ENCODE results near the gene SLC38A1.
A peak's percentile ranks its signal among the peaks of the same experiment; 100 is the strongest.

SLC38A1 gene

DNA sequence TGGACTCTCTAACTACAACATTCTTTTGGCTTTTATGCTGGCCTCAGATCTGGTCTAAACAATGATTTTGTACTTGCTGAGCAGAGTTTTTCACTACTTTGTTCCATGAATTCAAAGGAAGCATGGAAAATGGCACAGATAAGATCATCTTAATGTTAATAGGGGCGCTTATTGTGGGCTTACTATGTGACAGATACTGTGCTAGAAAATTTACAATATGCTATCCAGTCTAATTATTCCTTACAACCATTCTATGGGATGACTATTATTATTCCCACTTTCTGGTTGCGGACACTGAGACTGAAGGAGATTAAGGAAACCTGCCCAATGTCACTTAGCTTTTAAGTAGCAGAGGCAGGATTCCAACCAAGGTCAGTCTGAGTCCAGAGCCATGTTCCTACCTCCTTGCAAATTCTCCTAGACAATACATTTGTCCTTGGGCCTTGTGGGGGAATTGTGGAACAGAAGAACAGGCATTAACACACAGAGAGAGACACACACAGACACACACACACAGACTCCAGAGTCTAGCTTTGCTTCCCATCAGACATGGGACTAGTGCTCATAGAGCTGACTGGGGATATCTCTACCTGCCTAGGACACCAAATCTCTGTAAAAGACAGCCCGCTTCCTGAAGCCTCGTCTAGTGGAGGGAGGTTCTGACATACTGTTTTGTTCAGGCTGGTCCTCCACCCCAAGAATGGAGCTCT is 107.7 kb downstream of the SLC38A1 start:
- no peak for FAIRE-seq

DNA sequence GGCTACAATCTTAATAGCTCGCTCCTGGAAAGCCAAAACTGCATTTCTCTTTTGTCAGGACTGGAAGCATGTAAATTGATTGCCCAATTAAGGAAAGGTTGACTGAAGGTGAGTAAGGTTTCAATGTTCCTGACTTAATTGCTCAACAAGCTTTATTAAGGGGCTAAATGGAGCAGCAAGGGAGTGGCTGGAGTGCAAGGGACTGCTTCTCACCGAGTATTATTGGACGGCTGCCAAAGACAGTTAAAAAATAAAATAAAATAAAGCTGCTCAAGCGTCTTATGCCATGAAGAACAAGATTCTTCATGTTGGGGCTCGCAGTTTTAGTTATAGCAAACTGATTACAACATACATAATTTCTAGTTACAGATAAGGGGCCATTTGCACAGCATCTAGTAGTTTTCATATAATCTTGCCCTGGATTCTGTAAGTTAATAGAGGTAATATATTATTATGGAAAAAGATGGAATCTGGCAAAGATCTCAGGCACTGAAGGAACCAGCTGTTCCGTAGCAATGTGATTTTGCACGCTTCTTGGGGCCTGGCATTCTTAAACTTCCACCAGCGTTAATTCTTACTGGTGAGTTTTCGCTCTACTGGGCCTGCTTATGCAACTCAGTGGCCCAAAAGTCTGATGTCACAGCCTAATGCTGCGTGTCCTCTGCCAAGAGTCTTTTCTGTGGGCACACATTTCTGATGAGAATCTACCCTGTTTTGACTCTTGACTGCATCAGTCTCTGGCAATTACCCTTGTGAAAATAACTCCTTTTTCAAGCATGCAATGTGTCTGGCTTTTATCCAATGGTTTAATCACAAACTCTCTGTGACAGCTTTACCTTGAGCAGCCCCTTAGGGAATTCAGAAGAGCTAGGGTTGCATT is 108.5 kb downstream of the SLC38A1 start:
- no peak for FAIRE-seq

DNA sequence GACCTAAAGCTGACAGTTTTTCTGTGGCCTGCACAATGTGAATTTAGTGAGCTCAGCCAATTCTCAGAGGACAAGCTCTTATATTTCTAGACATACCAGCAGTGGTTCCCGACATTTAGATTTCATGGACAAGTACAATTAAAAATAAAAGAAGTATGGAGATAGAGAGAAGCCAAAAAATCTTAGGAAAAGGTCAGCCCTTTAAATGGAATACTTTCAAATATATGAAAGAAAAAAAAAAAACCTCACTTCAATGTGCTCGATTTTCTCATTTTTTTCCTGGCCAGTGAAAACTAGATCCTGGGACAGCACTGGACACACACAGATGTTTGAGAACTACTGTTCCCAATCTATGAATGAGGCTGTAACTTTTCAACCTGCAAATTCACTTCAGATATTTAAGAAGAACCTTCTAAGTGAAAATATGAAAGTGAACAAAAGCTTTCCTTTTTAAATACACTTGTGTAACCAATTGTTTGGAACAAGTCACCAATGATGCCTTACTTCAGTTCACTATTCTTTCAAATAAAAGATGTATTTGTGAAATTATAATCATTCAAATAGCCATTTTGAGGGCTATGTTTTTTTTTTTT is 109.4 kb downstream of the SLC38A1 start:
- FAIRE-seq: no peak

DNA sequence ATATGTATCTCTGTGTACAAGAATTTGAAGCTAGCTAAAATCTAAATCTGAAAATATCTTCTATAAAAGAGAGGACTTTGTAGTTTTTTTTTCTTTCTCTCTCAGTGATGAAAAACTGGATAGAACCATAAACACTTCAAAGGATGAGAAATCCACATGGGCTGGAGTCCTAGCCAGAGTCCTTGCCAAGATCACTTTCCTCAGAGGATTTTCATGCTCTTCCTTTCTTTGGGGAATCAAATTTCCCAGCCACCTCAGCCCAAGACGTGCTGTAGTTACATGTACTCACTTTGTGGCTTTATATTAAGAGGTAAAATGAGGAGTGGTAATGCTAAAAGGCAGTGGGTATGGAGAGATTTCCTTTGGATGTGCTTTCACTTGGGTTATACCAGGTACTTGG is 110.3 kb downstream of the SLC38A1 start:
- no peak for FAIRE-seq

DNA sequence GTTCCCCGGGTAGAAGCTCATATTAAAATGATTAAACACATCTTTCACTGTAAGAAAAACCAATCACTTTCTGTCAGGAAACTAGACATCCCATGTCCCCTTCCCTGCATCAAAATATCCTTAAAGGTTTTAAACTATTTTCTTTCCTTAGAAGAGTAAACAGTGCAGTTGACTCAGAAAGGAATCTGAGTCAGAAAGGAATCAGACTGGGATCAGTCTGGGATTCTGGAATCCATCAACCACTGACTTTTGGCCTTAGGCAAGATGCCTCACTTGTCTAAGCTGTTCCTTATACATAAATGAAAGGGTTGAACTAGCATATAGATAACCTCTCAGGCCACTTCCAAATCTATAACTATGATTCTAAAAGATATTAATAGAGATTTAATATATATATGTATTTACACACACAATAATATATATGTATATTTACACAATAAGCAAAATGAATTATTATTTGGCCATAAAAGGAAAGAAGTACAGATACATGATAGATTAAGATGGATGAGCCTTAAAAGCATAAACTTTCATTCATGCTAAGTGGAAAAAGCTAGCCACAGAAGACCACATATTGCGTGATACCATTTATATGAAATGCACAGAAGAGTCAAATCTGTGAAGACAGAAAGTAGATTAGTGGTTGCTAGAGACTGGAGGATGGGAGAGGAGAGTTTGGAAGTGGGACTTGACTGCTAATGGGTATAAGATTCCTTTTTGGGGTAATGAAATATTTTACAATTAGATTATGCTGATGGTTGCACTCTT is 114.4 kb downstream of the SLC38A1 start:
- no peak for FAIRE-seq

DNA sequence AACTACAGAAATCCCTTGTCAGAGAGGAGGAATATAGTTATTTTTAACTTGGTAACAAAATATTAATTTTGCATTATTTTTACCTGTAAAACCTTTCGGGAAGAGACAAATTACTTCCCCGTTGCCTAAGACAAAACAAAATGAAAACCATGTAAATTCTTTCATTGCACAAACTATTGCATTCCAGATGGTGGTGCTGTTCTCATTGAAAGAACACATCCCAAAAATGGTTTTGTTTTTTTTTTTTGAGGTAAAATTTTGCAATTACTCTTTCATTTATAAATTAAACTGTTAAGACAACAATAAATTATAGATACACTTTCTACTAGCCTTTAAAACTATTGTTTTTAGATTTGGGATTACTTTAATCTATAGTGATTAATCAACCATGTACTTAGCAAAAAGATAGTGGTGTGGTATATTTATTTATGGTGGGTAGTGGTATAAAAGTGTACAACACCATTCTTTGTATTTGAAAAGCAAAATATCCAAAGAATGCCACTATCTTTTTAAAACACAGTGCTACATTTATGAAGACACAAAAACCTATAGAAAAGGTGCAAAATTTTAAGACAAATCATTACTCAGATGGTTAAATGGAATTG is 115.5 kb downstream of the SLC38A1 start:
- peak; percentile 41 for FAIRE-seq

DNA sequence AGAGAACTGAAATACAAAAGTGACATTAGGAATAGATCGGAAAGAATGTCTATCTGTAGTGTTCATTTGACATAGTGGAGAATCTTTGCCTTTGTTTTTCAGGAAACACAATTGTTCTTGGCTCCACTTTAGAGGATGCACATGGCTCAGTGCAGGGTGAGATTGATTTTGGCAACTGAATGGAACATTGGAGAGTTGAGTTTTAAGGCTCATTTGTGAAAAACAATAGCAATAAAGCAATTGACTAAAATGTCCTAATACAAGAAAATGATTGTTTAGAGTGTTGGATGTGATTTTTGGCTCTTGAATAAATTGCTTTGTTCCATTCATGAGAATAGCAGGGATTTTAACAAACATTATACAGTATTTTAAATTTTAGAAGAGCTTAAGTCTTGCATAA is 116.4 kb downstream of the SLC38A1 start:
- FAIRE-seq: no peak

DNA sequence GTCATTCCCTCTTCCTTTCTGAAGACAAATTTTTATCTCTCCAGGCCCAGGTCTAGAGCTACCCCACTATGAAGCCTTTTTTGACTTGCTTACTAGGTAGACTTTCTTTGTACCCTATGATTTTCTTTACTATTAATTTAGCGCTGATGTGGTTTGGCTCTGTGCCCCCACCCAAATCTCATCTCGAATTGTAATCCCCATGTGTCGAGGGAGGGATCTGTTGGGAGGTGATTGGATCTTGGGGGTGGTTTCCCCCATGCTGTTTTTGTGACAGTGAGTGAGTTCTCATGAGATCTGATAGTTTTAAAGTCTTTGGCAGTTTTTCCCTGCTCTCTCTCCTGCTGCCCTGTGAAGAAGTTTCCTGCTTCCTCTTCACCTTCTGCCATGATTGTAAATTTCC is 118.1 kb downstream of the SLC38A1 start:
- no peak for FAIRE-seq

DNA sequence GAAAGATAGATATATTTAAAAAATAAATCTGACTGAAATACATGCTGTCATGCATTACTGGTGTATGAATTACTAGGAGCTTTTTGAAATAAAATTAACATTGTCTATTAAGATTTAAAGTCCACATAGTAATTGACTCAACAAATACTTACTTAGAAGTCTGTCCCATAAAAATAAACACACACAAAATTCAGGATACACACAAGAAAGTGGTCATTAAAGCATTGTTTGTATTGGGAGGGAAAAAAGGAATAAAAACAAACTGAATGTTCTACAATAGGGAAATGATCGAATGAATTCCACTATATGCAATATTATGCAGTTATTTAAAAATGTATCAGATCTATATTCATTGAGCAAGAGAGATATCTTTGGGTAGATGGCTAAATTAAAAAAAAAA is 118.9 kb downstream of the SLC38A1 start:
- FAIRE-seq: no peak

DNA sequence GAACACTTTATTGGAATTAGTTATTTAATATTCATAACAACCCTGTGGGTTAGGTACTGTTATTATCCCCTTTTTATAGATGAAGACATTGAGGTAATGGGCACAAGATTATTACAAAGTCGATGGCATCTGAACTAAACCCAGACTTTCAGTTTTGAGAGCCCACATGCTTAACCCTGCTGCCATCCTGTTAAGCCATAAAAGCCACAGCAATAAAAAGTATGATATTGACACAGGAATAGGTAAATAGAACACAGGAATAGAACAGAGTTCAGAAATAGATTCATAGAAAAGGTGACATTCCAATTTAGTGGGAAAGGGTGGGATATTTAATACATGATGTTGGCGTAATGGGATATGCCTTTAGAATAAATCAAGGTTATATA is 119.8 kb downstream of the SLC38A1 start:
- FAIRE-seq: no peak

DNA sequence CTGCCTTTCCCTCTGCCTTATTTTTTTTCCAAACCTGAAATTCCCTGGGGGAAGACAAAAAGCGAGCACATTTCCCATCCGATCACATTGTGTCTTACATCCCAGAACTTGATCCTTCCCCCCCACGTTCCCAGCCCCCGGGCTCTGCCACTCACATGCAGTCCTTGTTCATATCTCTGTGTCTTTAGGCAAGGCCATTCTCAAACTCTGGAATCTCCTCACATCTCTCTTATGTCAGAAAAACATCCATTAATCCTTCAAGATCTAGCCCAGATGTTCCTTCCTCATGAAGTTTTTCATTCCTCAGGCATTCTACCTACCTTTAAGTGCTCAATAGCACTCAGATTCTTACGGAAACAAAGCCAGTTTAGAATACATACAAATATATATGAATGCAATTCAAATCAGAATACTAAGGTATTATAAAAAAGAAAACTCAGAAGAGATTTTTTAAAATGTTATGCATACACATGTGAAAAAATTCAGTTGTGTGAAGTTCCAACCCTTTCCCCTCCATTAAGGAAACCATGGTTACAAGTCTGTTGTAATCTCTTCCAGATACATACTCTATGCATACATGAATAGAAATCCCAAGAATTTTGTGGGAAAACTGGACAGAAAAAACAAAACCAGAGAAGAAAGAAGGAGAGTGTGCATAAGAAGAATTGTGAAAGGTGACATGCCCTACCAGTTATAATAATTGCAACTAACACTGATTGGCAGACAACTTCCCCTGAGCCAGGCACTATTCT is 120.3 kb downstream of the SLC38A1 start:
- FAIRE-seq: no peak

DNA sequence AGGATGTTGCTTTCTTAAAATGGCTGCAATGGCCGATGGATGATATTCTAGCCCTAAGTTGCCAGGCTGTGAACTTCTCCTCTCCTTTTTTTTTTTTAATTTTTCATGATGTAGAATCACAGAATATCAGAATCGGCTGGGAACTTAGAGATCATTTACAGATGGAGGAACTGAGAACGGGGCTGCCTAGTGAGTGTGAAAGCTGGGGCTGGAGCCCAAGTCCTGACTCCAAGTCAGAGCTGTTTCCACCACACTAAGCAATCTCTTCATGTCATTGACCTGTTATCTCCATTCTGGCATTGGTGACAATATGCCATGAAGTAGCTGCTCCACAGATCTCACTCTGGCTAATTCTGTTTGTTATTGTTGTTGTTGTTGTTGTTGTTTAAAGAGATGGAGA is 121.7 kb downstream of the SLC38A1 start:
- FAIRE-seq: no peak

DNA sequence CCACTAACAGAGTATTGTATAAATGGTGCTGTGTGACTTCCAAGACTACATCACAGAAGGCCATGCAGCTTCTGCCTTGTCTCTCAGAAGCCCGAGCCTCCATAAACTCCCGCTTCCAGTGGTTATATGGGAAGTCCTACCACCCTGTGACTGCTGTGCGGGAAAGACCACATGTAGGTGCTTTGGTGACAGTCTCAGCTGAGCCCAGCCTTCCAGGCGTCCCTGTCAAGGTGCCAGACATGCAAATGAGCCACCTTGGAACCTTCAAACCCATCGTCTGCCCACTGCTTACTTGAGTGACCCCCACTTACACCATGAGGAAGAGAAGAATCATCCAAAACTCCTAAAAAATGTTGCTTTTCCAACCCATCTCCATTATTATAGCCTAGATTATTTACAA is 123.0 kb downstream of the SLC38A1 start:
- FAIRE-seq: no peak

DNA sequence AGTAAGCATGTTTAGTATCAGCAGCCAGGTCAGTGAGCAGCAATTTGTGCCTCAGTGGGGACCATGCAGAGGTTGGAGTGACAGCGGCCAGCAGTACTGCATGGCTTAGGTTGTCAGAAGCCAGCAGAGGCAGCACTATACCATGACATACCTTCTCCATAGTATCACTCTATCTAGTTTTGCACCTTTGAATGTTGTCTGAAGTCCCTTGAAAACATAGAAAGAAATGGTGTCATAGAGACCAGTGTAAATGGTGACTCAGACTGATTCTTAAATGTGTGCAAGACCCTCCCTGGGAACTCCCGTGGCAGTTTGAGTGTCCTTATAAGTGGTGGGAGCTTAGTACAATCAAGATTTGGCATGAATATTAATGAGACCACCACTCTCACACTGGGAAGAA is 124.4 kb downstream of the SLC38A1 start:
- FAIRE-seq: no peak

DNA sequence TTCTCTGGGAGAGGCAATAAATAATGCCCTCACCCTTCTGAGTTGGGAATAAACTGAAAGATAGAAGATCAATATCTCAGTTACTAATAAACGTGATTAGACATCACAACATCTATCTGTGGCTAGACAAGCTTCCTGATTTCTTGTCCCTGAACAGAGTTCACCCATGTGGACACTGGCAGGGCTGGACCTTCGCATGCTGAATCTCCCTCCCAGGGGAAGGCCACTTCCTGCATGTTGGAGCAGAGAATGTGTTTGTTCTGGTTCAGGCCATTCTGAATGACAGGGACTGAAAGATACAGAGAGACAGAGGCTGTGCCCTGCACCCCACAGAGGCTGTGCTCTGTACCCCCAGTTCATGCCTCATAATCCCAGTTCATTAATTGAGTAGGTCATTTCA is 132.6 kb downstream of the SLC38A1 start:
- no peak for FAIRE-seq

DNA sequence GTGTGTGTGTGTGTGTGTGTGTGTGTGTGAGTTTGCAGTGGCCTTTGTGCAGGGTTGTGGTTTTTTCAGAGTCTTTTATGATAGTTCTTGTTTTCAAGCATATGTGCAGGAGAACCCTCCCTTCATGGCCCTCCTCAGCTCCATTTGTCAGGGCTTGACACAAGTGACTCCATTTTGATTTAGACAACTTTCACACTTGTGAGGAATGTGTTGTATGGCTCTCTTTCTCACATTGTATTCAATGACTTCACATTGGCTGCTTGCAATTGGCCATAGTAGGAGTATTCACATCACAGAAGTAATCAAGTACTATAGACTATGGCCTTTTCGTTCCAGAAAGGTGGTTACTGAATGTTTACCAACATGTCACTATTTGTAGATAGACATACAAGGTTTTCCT is 133.1 kb downstream of the SLC38A1 start:
- FAIRE-seq: no peak

DNA sequence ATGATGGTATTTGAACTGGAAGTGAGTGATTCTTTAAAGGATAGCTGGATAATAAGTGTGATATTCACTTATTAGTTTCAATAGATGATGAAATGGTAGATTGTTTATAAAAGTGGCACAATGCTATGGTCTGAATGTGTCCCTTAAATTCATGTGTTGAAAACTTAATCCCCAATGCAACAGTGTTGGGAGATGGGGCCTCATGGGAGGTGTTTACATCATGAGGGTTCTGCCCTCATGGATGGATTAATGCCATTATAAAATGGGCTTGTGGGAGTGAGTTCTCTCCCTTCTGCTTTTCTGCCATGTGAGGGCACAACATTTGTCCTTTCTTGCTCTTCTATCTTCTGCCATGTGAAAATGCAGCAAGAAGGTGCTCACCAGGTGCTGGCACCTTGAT is 134.0 kb downstream of the SLC38A1 start:
- no peak for FAIRE-seq

DNA sequence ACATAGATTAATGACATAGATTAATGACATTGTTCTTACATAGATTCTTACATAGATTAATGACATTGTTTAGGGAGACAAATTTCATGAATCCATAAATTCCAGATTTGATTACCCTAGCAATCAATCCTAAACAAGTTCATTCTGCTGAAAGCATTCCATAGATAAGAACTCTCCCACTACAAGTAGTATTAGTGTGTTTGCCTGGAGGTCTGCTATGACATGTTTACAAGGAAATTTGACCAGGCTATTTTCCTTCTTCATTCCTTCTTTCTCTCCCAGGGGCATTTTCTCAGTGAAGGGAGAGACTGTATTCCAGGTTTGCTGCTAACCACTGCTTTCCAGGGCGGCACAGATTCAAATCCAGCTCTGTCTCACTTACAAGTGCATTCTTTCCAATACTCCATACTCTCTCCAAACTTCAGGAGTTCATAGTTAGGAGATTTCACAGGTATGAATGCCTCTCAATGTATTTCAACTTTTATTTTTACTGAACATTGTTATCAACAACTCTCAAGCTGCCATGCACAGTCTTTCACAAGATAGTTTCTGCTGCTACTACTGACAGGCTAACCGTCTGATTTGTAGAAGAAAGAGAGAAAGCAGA is 134.5 kb downstream of the SLC38A1 start:
- no peak for FAIRE-seq

DNA sequence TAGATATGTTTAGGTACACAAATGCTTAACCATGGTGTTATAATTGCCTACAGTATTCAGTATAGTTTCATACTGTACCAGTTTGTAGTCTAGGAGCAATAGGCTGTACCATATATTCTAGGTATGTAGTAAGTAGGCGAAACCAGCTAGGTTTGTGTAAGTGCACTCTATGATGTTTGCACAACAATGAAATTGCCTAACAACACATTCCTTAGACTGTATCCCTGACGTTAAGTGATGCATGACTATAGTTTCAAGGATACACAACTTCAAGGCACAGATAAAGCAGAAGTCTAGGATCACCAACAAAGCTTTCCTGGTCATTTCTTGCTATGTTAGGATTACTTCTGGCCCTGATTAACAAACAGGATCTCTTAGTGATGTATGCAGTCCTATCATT is 135.1 kb downstream of the SLC38A1 start:
- no peak for FAIRE-seq

All from islet of Langerhans (tissue), 1 donor.